Muscle of leg (tissue), 16 donors: ENCODE results near the gene FBXL14. TPM values are rescaled to one million over a fixed set of nuclear protein-coding genes. Genes with fewer than 3 reads are reported as not detected.

Source experiments
- DNase-seq: peaks from one replicate; pipeline ENCODE4 v3.0.0; 2013
- H3K27ac ChIP-seq: one replicate; pipeline ENCODE4 v1.5.1; 2013; ENCODE audit warnings: mild to moderate bottlenecking, low read length, control low read depth
- H3K27me3 ChIP-seq: one replicate; pipeline ENCODE4 v1.6.1; 2013; ENCODE audit warnings: low read length; ENCODE audit not compliant: control insufficient read depth, insufficient read depth
- H3K36me3 ChIP-seq: one replicate; pipeline ENCODE4 v1.6.1; 2013; ENCODE audit warnings: low read length; ENCODE audit not compliant: control insufficient read depth, insufficient read depth
- H3K4me1 ChIP-seq: one replicate; pipeline ENCODE4 v1.6.1; 2013; ENCODE audit warnings: low read length; ENCODE audit not compliant: control insufficient read depth, insufficient read depth
- H3K4me3 ChIP-seq: one replicate; pipeline ENCODE4 v1.5.1; 2013; ENCODE audit warnings: low read length, control low read depth
- H3K9me3 ChIP-seq: replicated peaks from 2 replicates; pipeline ENCODE4 v1.6.1; 2013; ENCODE audit warnings: low read depth, low read length; ENCODE audit not compliant: control insufficient read depth
- WGBS: methylation state at CpG from one replicate; pipeline ENCODE4 v1.1.5; 2013; ENCODE audit warnings: missing lambda C conversion rate; ENCODE audit not compliant: insufficient coverage; 5-methylcytosine and 5-hydroxymethylcytosine counted together
- long read RNA-seq, 11 donors: transcript quantifications; one replicate each; lab custom pipeline, GENCODE V29; 2026
- polyA plus RNA-seq, 8 donors: library from polyadenylated mRNA; unstranded; fragments of 120-200 nt; gene quantifications; one replicate each; pipeline versions ENCODE4 v1.2.1 to v1.2.3, GENCODE V29; 2013; ENCODE audit warnings: inconsistent platforms in 1 of 8, low replicate concordance in 1 of 8; ENCODE audit not compliant: insufficient read length in 8 of 8, insufficient read depth in 1 of 8
- total RNA-seq: library from RNA; stranded (reverse); fragments of 120-200 nt; gene quantifications from one replicate; pipeline ENCODE4 v1.2.4, GENCODE V29; 2013

FBXL14 gene
- total RNA-seq (3.3 TPM), polyA plus RNA-seq (1 to 10 TPM; 3.8 to 7.2 (median 5.2) TPM)
- long read RNA-seq, donor 1: 0 reads
- long read RNA-seq, donor 2: 0 reads
- long read RNA-seq, donor 3: 0 reads
- long read RNA-seq, donor 4: 0 reads
- long read RNA-seq, donor 5: 0 reads
- long read RNA-seq, donor 6, partial matches to known transcripts: 0 of 1 reads
- long read RNA-seq, donor 6, other reads (novel, unspliced or antisense): 0 of 1 reads
- long read RNA-seq, donor 7: 0 reads
- long read RNA-seq, donor 8: 0 reads
- long read RNA-seq, donor 9: 0 reads
- long read RNA-seq, donor 10: 0 reads
- long read RNA-seq, donor 11, partial matches to known transcripts: 0 of 5 reads
- long read RNA-seq, donor 11, other reads (novel, unspliced or antisense): 5 of 5 reads

- no peaks in the 10 kb centered on the region for H3K27me3 ChIP-seq
- WGBS: 0% methylated on average over 106 of the region's 115 CpGs
- H3K27ac ChIP-seq: peak within 1 kb of the TSS; percentile 97
- H3K4me3 ChIP-seq: peak within 1 kb of the TSS; percentile 79
- H3K9me3 ChIP-seq: no peaks in the 10 kb centered on the region
- peak; percentile 97 for DNase-seq
- H3K36me3 ChIP-seq: peaks cover 4% of the 10 kb centered on the region
- peaks cover 36% of the 10 kb centered on the region for H3K4me1 ChIP-seq
Measured at GRCh38 chr12:1594261-1595025, at the start of gene FBXL14. Gene FBXL14, minus strand, starts transcription at chr12:1594581. Its CDS starts 515 bp downstream, at chr12:1594066.

- Histone ChIP-seq H3K27me3 (no peaks in the 10 kb centered on the region), H3K4me1 (peaks cover 17% of the 10 kb centered on the region), H3K27ac (peak overlapping the region; percentile 6), H3K36me3 (peaks cover 32% of the 10 kb centered on the region), H3K4me3 (no peak overlapping the region), H3K9me3 (no peaks in the 10 kb centered on the region)
- WGBS: 67% methylated on average over 2 of the region's 7 CpGs
- no peak for DNase-seq
Measured at GRCh38 chr12:1643905-1644533, 49.6 kb upstream of the FBXL14 start.

GRCh38 chr12:1643043-1643442 is 48.7 kb upstream of the FBXL14 start:
- Histone ChIP-seq H3K36me3 (peaks cover 31% of the 10 kb centered on the region), H3K9me3 (no peaks in the 10 kb centered on the region), H3K27me3 (no peaks in the 10 kb centered on the region), H3K4me3 (no peak overlapping the region), H3K27ac (no peak overlapping the region), H3K4me1 (peaks cover 22% of the 10 kb centered on the region)
- DNase-seq: no peak
- WGBS: 83% methylated on average over 5 of the region's 9 CpGs

GRCh38 chr12:1642513-1642912 is 48.1 kb upstream of the FBXL14 start:
- 56% methylated on average over 7 of the region's 7 CpGs for WGBS
- Histone ChIP-seq H3K4me1 (peaks cover 22% of the 10 kb centered on the region), H3K27me3 (no peaks in the 10 kb centered on the region), H3K27ac (no peak overlapping the region), H3K36me3 (peaks cover 28% of the 10 kb centered on the region), H3K9me3 (no peaks in the 10 kb centered on the region), H3K4me3 (no peak overlapping the region)
- no peak for DNase-seq

- Histone ChIP-seq H3K27me3 (no peaks in the 10 kb centered on the region), H3K36me3 (peaks cover 22% of the 10 kb centered on the region), H3K4me3 (no peak overlapping the region), H3K9me3 (no peaks in the 10 kb centered on the region), H3K4me1 (peaks cover 22% of the 10 kb centered on the region), H3K27ac (no peak overlapping the region)
- peak; percentile 85 for DNase-seq
- 49% methylated on average over 12 of the region's 18 CpGs for WGBS
Measured at GRCh38 chr12:1640328-1641234, 46.2 kb upstream of the FBXL14 start.

- Histone ChIP-seq H3K9me3 (no peaks in the 10 kb centered on the region), H3K4me3 (no peak overlapping the region), H3K27me3 (peaks cover 2% of the 10 kb centered on the region), H3K4me1 (peaks cover 18% of the 10 kb centered on the region), H3K27ac (no peak overlapping the region), H3K36me3 (peaks cover 31% of the 10 kb centered on the region)
- no peak for DNase-seq
- WGBS: 82% methylated on average over 36 of the region's 40 CpGs
Measured at GRCh38 chr12:1639538-1639937, 45.2 kb upstream of the FBXL14 start.

- peaks cover 10% of the 10 kb centered on the region for H3K4me1 ChIP-seq
- H3K4me3 ChIP-seq: no peak overlapping the region
- peak; percentile 89 for DNase-seq
- H3K9me3 ChIP-seq: no peaks in the 10 kb centered on the region
- H3K36me3 ChIP-seq: peaks cover 37% of the 10 kb centered on the region
- no CpG with 5 or more reads among the region's 5 CpGs for WGBS
- H3K27me3 ChIP-seq: peaks cover 2% of the 10 kb centered on the region
- H3K27ac ChIP-seq: peak overlapping the region; percentile 4
Measured at GRCh38 chr12:1638203-1638602, 43.8 kb upstream of the FBXL14 start.

GRCh38 chr12:1635301-1636095 is 41.1 kb upstream of the FBXL14 start:
- Histone ChIP-seq H3K27ac (no peak overlapping the region), H3K4me3 (no peak overlapping the region), H3K27me3 (peaks cover 12% of the 10 kb centered on the region), H3K9me3 (no peaks in the 10 kb centered on the region), H3K36me3 (peaks cover 47% of the 10 kb centered on the region), H3K4me1 (peaks cover 16% of the 10 kb centered on the region)
- DNase-seq: no peak
- WGBS: 75% methylated on average over 6 of the region's 11 CpGs
